Activated T-cell treated with anti-CD3 and anti-CD28 coated beads for 24 hours (primary cell): ENCODE data around the gene EPS8L2.

ENCODE experiments used
- DNase-seq: peaks from one replicate; pipeline ENCODE4 v3.0.0-alpha.2; 2020; ENCODE audit warnings: low read depth

Gene EPS8L2

GRCh38 chr11:704781-705645 lies 1.0 kb upstream of the EPS8L2 start:
- DNase-seq, result no peak

- DNase-seq, result no peak
Observed at GRCh38 chr11:706439-706956, 467 bp downstream of the EPS8L2 start.

GRCh38 chr11:706957-707816 lies 1.2 kb downstream of the EPS8L2 start:
- DNase-seq, result no peak

GRCh38 chr11:707817-708420 lies 1.9 kb downstream of the EPS8L2 start:
- DNase-seq, result no peak

- DNase-seq, result no peak
Observed at GRCh38 chr11:708511-708910, 2.5 kb downstream of the EPS8L2 start.

GRCh38 chr11:709109-709997 lies 3.3 kb downstream of the EPS8L2 start:
- DNase-seq, result no peak

GRCh38 chr11:714436-714835 lies 8.4 kb downstream of the EPS8L2 start:
- no peak for DNase-seq

GRCh38 chr11:719214-720016 lies 13.4 kb downstream of the EPS8L2 start:
- DNase-seq, result no peak

- no peak for DNase-seq
Observed at GRCh38 chr11:720017-720641, 14.1 kb downstream of the EPS8L2 start.

GRCh38 chr11:720642-721246 lies 14.7 kb downstream of the EPS8L2 start:
- no peak for DNase-seq

GRCh38 chr11:721247-721740 lies 15.3 kb downstream of the EPS8L2 start:
- no peak for DNase-seq

GRCh38 chr11:721741-722345 lies 15.8 kb downstream of the EPS8L2 start:
- no peak for DNase-seq

- DNase-seq, result no peak
Observed at GRCh38 chr11:722346-722811, 16.3 kb downstream of the EPS8L2 start.

- peak; percentile 45 for DNase-seq
Observed at GRCh38 chr11:723120-723883, 17.3 kb downstream of the EPS8L2 start.

GRCh38 chr11:724049-724777 lies 18.2 kb downstream of the EPS8L2 start:
- no peak for DNase-seq

GRCh38 chr11:724778-725386 lies 18.9 kb downstream of the EPS8L2 start:
- DNase-seq, result no peak

- no peak for DNase-seq
Observed at GRCh38 chr11:725624-726202, 19.7 kb downstream of the EPS8L2 start.
